LNCAP (cell line): ENCODE results near the gene GRIK4.

ENCODE experiments used
- TF ChIP-seq, protein P1 (sequence below): fragments of 450-650 bp; IDR thresholded peaks from 2 replicates; pipeline ENCODE4 v1.5.1; 2017; ENCODE audit warnings: mild to moderate bottlenecking

GRIK4 gene

DNA sequence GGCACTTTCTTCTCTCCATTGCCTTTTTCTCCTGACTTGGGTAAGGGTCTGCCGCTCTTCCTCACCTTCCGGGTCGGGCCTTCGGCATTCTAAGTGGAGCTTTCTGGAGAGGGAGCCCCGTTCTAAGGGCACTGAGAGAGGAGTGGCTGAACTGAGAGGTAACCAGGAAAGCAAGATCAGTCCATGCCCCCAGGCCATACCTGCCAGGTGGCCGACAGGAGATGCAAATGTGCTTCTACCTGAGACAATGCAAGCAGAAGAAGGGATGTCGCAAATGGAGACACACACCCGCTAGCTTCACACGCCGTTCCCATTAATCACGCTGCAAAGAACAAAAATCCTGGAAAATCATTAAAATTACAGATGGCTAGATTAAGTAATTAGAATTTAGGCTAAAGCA, 356.0 kb downstream of the GRIK4 start:
- TF ChIP-seq, protein P1, sequence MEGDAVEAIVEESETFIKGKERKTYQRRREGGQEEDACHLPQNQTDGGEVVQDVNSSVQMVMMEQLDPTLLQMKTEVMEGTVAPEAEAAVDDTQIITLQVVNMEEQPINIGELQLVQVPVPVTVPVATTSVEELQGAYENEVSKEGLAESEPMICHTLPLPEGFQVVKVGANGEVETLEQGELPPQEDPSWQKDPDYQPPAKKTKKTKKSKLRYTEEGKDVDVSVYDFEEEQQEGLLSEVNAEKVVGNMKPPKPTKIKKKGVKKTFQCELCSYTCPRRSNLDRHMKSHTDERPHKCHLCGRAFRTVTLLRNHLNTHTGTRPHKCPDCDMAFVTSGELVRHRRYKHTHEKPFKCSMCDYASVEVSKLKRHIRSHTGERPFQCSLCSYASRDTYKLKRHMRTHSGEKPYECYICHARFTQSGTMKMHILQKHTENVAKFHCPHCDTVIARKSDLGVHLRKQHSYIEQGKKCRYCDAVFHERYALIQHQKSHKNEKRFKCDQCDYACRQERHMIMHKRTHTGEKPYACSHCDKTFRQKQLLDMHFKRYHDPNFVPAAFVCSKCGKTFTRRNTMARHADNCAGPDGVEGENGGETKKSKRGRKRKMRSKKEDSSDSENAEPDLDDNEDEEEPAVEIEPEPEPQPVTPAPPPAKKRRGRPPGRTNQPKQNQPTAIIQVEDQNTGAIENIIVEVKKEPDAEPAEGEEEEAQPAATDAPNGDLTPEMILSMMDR, result no peak

DNA sequence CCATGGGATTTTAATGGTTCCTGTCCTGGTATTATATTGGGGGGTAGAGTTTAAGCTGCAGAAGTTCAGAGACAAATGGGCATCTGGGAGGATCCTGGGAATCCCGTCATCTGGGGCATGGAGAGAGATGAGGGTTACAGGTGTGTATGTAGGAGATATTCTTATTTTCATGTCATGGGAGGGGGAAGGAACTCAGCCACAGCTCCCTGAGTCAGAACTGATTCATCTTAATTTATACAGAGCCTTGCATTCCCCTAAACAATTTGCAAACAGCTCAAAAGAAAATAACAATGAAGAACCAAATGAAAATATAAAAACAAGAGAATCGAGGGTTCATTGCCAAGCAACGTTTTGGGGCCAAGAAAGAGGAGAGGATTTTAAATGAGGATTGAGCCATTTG, 356.4 kb downstream of the GRIK4 start:
- TF ChIP-seq, protein P1, result no peak

DNA sequence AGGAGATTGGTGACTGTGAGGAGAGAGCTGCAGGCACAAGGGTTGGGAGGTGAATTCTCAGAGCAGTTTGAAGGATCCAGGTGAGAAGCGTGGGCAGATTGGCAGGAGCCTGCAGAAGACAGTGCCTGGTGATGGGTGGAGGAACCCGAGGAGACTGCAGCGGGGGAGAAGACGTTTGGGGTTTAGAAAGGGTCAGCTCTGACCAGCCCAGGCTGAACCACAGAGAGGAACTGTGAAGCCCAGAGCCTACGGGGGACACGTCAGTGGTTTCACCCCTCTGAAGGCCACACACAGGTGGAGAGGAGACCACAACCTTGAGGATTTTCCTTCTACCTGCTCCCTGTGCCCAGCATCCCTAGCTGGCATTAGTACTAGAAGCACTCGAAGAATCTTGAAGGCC, 357.5 kb downstream of the GRIK4 start:
- TF ChIP-seq, protein P1, result no peak

DNA sequence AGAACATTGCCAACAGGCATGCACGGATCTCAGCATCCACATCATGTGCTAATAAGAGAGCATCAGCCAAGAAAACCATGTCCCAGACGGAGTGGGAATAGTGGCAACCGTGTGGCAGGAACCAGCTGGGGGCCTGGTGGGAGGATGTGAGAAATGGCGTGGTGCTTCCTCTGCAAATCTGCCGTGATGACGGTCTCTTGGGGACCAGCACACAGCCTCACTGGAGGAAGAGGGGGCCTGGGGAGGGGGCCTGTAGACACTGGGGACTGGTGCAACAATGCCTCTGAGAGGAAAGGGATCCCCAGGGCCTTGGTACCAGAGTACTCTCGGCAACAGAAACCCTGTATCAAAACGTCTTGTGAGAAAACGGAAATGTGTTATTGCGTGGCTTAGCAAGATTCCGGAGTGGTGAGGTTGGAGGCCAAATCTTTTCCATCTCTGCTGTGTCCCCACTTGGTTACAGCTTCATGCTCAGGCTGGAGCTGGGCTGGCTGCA, 358.0 kb downstream of the GRIK4 start:
- TF ChIP-seq, protein P1, result no peak

DNA sequence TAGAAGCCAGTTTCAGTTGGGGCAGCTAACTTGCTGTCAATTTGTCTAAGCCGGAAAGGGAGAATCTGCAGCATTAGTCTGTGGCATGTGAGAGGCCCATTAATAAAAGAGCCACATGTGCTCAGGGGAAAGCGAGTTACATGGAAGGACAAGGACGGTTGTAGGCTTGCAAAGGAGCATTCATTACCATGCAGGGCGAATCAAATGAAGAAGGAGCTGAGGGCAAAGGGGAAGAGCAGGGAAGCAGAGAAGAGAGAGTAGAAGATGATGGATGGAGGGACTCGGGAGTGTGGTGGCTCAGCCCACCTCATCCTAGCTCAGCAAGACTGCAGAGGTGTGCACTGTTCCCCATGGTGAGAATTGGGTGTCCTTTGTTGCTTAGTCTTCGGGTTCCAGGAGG, 359.6 kb downstream of the GRIK4 start:
- TF ChIP-seq, protein P1, result no peak

DNA sequence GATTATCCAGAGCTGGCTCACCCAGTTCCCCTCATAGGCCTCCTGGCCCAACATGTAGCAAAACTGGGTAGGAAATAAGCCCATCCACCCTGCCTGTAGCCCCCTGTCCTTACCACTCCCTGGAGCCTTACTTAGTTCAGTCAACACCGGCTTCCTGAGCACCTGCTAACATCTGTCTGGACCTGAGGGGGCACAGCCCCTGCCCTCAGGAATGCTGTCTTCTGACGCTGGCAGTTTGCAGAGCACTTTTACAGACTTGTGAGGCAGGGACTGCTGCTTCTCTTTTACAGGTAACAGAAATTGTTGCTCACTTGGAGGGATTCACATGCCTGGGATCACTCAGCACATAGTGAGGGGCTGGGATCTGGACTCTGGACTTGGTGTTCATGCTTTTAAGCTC, 360.4 kb downstream of the GRIK4 start:
- TF ChIP-seq, protein P1, result no peak

DNA sequence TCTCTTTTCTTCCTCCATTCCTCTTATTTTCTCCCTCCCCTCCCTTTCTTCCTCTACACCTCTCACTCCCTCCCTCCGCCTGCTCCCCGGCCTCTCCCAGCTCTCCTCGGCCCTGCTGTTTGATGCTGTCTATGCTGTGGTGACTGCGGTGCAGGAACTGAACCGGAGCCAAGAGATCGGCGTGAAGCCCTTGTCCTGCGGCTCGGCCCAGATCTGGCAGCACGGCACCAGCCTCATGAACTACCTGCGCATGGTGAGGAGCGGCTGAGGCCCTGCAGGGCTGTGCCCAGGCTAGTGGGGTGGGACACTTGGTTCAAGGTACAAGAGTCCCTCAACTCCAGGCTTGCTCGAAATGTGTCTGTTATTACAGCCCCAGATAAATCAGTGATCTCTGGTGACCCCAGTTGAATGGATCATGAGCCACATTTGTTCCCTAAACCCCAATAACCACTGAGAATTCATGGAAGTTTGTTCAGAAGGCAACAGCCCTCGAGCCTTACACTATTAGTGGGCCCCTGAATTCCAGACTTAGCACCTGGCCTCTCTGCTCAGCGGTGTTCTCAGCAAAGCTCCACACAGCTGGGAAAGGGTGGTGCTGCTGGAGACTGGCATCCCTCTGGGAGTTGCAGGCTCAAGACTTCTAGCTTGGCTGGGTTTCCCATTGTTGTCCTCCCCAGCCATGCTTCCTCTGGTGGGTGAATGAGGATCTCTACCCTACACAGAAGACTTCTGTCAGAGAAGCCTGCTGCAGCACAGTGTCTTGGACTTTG, 362.6 kb downstream of the GRIK4 start:
- TF ChIP-seq, protein P1, result no peak

DNA sequence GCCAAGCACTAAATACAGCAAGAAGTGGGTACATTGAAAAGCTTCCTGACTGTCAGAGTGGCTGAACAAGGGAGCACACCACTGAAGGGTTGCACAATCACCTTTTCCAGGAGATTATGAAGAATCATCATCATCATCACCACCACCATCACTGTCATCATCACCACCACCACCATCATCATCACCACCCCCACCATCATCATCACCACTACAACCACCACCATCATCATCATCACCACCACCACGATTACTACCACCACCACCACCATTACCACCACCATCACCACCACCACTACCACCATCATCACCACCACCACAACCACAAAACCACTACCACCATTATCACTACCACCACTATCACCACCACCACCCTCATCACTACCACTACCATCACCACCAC, 364.4 kb downstream of the GRIK4 start:
- TF ChIP-seq, protein P1, result no peak
